IPS-18c (cell line): ENCODE results near the gene LHCGR.
"Not testable (repeated sequence)": the region's sequence is repeated elsewhere in the genome, so short reads cannot be mapped to it uniquely, and the experiment has no call there.

Experiments
- H3K4me3 ChIP-seq: 2 replicates; pipeline ENCODE4 v1.7.0; 2013; ENCODE audit warnings: low read depth, mild to moderate bottlenecking, low read length, moderate library complexity; ENCODE audit not compliant: insufficient read depth
- H3K9me3 ChIP-seq: one replicate; pipeline ENCODE4 v1.6.1; 2013; ENCODE audit warnings: mild to moderate bottlenecking, low read length, moderate library complexity; ENCODE audit not compliant: control insufficient read depth, insufficient read depth

The LHCGR gene

GRCh38 chr2:48753228-48753627 is 2.3 kb downstream of the LHCGR start:
- Histone ChIP-seq H3K4me3 (no peak overlapping the region), H3K9me3 (no peaks in the 10 kb centered on the region)

- no peak overlapping the region for H3K4me3 ChIP-seq
- H3K9me3 ChIP-seq, result no peaks in the 10 kb centered on the region
These were observed 5.3 kb downstream of the LHCGR start for GRCh38 chr2:48750128-48750739.

- H3K4me3 ChIP-seq, result no peak overlapping the region
These were observed 6.0 kb downstream of the LHCGR start for GRCh38 chr2:48749291-48750127.

GRCh38 chr2:48747319-48747718 is 8.2 kb downstream of the LHCGR start:
- Histone ChIP-seq H3K4me3 (no peak overlapping the region), H3K9me3 (no peaks in the 10 kb centered on the region)

More at GRCh38 chr2:48749291-48750127, 6.0 kb downstream of the LHCGR start:
- no peaks in the 10 kb centered on the region for H3K9me3 ChIP-seq

GRCh38 chr2:48739236-48739635 is 16.3 kb downstream of the LHCGR start:
- not testable (repeated sequence) for H3K4me3 ChIP-seq

GRCh38 chr2:48738806-48739205 is 16.7 kb downstream of the LHCGR start:
- H3K4me3 ChIP-seq, result no peak overlapping the region
- no peaks in the 10 kb centered on the region for H3K9me3 ChIP-seq

More at GRCh38 chr2:48739236-48739635, 16.3 kb downstream of the LHCGR start:
- not testable (repeated sequence) for H3K9me3 ChIP-seq

- Histone ChIP-seq H3K9me3 (no peaks in the 10 kb centered on the region), H3K4me3 (no peak overlapping the region)
These were observed 19.3 kb downstream of the LHCGR start for GRCh38 chr2:48736251-48736650.

GRCh38 chr2:48734576-48735303 is 20.8 kb downstream of the LHCGR start:
- H3K9me3 ChIP-seq, result no peaks in the 10 kb centered on the region
- no peak overlapping the region for H3K4me3 ChIP-seq

GRCh38 chr2:48733067-48733503 is 22.4 kb downstream of the LHCGR start:
- H3K9me3 ChIP-seq, result no peaks in the 10 kb centered on the region

GRCh38 chr2:48728840-48729239 is 26.7 kb downstream of the LHCGR start:
- no peak overlapping the region for H3K4me3 ChIP-seq
- H3K9me3 ChIP-seq, result no peaks in the 10 kb centered on the region

More at GRCh38 chr2:48733067-48733503, 22.4 kb downstream of the LHCGR start:
- no peak overlapping the region for H3K4me3 ChIP-seq

GRCh38 chr2:48728295-48728694 is 27.2 kb downstream of the LHCGR start:
- H3K9me3 ChIP-seq, result no peaks in the 10 kb centered on the region

GRCh38 chr2:48727560-48727959 is 28.0 kb downstream of the LHCGR start:
- H3K4me3 ChIP-seq, result no peak overlapping the region
- H3K9me3 ChIP-seq, result no peaks in the 10 kb centered on the region

More at GRCh38 chr2:48728295-48728694, 27.2 kb downstream of the LHCGR start:
- no peak overlapping the region for H3K4me3 ChIP-seq

GRCh38 chr2:48725696-48726494 is 29.6 kb downstream of the LHCGR start:
- H3K9me3 ChIP-seq, result no peaks in the 10 kb centered on the region
- no peak overlapping the region for H3K4me3 ChIP-seq

- H3K9me3 ChIP-seq, result no peaks in the 10 kb centered on the region
- no peak overlapping the region for H3K4me3 ChIP-seq
These were observed 31.2 kb downstream of the LHCGR start for GRCh38 chr2:48724278-48724677.

GRCh38 chr2:48723129-48723528 is 32.4 kb downstream of the LHCGR start:
- no peaks in the 10 kb centered on the region for H3K9me3 ChIP-seq
- H3K4me3 ChIP-seq, result no peak overlapping the region

- no peak overlapping the region for H3K4me3 ChIP-seq
These were observed 33.1 kb downstream of the LHCGR start for GRCh38 chr2:48722391-48722790.

GRCh38 chr2:48721158-48721557 is 34.4 kb downstream of the LHCGR start:
- no peak overlapping the region for H3K4me3 ChIP-seq
- H3K9me3 ChIP-seq, result no peaks in the 10 kb centered on the region

More at GRCh38 chr2:48722391-48722790, 33.1 kb downstream of the LHCGR start:
- no peaks in the 10 kb centered on the region for H3K9me3 ChIP-seq
